ENCODE results near the gene ANG. TPM values are rescaled to one million over a fixed set of nuclear protein-coding genes. Genes with fewer than 3 reads are reported as not detected.

ANG gene
- total RNA-seq, 4 donors from 2014 or later = 13.7 to 30.6 (median 19.8) TPM

DNA sequence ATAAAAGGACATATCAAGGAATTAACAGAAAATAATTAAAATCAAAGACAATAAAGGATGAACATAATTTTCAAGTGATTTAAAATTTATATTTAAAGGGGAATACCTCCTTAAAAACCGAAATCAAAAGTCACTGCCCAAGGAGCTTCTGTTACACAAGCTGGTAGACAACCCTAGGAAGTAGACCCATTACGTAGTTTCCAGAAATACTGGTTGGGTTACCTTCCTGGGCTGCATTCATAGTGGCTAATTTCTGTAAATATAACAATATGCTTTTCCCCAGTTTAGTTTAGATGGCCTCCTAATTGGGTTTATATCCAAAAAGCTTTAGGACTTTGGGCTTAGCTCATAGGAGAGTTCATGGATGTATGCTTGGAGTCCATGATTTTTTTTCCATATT is 55.0 kb downstream of the ANG start:
- Histone ChIP-seq H3K27ac (replicated peaks in 1 of 4) (no peak overlapping the region), H3K27me3 (no peaks in the 10 kb centered on the region), H3K4me1 (no peaks in the 10 kb centered on the region), H3K36me3 (no peaks in the 10 kb centered on the region), H3K9me3 (no peaks in the 10 kb centered on the region), H3K4me3 (no peak overlapping the region)
- intact Hi-C loops (cut with DNase I) = no loop called here
- no peak for DNase-seq (ENCODE audit: extremely low spot score)
- no peak for TF ChIP-seq POLR2A (IDR thresholded peaks at IDR 0.05; ENCODE audit: low read depth)
- no peak for TF ChIP-seq EP300 (IDR thresholded peaks at IDR 0.05)
- no peak for TF ChIP-seq POLR2AphosphoS5 (IDR thresholded peaks at IDR 0.05)
- TF ChIP-seq, protein P1, sequence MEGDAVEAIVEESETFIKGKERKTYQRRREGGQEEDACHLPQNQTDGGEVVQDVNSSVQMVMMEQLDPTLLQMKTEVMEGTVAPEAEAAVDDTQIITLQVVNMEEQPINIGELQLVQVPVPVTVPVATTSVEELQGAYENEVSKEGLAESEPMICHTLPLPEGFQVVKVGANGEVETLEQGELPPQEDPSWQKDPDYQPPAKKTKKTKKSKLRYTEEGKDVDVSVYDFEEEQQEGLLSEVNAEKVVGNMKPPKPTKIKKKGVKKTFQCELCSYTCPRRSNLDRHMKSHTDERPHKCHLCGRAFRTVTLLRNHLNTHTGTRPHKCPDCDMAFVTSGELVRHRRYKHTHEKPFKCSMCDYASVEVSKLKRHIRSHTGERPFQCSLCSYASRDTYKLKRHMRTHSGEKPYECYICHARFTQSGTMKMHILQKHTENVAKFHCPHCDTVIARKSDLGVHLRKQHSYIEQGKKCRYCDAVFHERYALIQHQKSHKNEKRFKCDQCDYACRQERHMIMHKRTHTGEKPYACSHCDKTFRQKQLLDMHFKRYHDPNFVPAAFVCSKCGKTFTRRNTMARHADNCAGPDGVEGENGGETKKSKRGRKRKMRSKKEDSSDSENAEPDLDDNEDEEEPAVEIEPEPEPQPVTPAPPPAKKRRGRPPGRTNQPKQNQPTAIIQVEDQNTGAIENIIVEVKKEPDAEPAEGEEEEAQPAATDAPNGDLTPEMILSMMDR (IDR thresholded peaks at IDR 0.05) = no peak
- 94% methylated on average over 2 of the region's 2 CpGs for WGBS

Small RNA genes within 50 kb of the gene (small RNA-seq; reads per million reads assigned to genes)
- gene RF00019 = 0 reads per million in 3 donors

Other genes starting within 250 kb of the ANG start
- gene OSGEP, start 234.0 kb upstream of the ANG start, total RNA-seq = 10 to 100 TPM; 23.5 to 36.8 (median 24.8) TPM
- 100 to 1,000 TPM; 101 to 105 (median 104) TPM for gene APEX1, start 233.5 kb upstream of the ANG start, total RNA-seq
- gene PIP4P1, start 227.3 kb upstream of the ANG start, total RNA-seq = 10 to 100 TPM; 18.7 to 27.9 (median 24.5) TPM
- 10 to 100 TPM in 3 of 4 donors, 1 to 10 TPM in 1; 4.2 to 85.2 (median 14.2) TPM for gene PNP, start 219.4 kb upstream of the ANG start, total RNA-seq
- gene RNASE10, start 183.2 kb upstream of the ANG start, total RNA-seq = not detected
- gene RNASE9, start 127.7 kb upstream of the ANG start, total RNA-seq = not detected
- not detected for gene RNASE11, start 100.8 kb upstream of the ANG start, total RNA-seq
- gene RNASE12, start 97.4 kb upstream of the ANG start, total RNA-seq = not detected
- not detected for gene OR6S1, start 47.1 kb upstream of the ANG start, total RNA-seq
- 100 to 1,000 TPM in 1 of 4 donors, 10 to 100 TPM in 3; 61.9 to 107 (median 82.9) TPM for gene RNASE4, start 4.2 kb upstream of the ANG start, total RNA-seq
- gene EDDM3A, start 57.1 kb downstream of the ANG start, total RNA-seq = not detected
- not detected for gene EDDM3B, start 79.6 kb downstream of the ANG start, total RNA-seq
- 10 to 100 TPM in 1 of 4 donors, 1 to 10 TPM in 3; 5.2 to 23.9 (median 8.0) TPM for gene RNASE6, start 92.5 kb downstream of the ANG start, total RNA-seq
- gene RNASE1, start 114.1 kb downstream of the ANG start, total RNA-seq = 100 to 1,000 TPM; 270 to 766 (median 341) TPM
- under 1 TPM in 2 of 4 donors, not detected in 2; 0.52 to 0.83 TPM for gene RNASE3, start 202.6 kb downstream of the ANG start, total RNA-seq